ENCODE results near the gene PDF. TPM values are rescaled to one million over a fixed set of nuclear protein-coding genes. Genes with fewer than 3 reads are reported as not detected.
A peak's percentile ranks its signal among the peaks of the same experiment; 100 is the strongest.

Gene PDF
- total RNA-seq, 1 donor from 2014 or later: 8.8 TPM

- Histone ChIP-seq H3K9me3 (no peaks in the 10 kb centered on the region), H3K4me1 (peaks cover 14% of the 10 kb centered on the region), H3K27ac (no peak overlapping the region), H3K27me3 (no peaks in the 10 kb centered on the region), H3K36me3 (peaks cover 97% of the 10 kb centered on the region), H3K4me3 (no peak overlapping the region)
- TF ChIP-seq, protein P1, sequence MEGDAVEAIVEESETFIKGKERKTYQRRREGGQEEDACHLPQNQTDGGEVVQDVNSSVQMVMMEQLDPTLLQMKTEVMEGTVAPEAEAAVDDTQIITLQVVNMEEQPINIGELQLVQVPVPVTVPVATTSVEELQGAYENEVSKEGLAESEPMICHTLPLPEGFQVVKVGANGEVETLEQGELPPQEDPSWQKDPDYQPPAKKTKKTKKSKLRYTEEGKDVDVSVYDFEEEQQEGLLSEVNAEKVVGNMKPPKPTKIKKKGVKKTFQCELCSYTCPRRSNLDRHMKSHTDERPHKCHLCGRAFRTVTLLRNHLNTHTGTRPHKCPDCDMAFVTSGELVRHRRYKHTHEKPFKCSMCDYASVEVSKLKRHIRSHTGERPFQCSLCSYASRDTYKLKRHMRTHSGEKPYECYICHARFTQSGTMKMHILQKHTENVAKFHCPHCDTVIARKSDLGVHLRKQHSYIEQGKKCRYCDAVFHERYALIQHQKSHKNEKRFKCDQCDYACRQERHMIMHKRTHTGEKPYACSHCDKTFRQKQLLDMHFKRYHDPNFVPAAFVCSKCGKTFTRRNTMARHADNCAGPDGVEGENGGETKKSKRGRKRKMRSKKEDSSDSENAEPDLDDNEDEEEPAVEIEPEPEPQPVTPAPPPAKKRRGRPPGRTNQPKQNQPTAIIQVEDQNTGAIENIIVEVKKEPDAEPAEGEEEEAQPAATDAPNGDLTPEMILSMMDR (IDR thresholded peaks at IDR 0.05): no peak
- ATAC-seq: no peak
- intact Hi-C loops (cut with DNase I): no loop called here
- no peak for DNase-seq
Observed at GRCh38 chr16:69322343-69322742, 8.0 kb downstream of the PDF start.

DNA sequence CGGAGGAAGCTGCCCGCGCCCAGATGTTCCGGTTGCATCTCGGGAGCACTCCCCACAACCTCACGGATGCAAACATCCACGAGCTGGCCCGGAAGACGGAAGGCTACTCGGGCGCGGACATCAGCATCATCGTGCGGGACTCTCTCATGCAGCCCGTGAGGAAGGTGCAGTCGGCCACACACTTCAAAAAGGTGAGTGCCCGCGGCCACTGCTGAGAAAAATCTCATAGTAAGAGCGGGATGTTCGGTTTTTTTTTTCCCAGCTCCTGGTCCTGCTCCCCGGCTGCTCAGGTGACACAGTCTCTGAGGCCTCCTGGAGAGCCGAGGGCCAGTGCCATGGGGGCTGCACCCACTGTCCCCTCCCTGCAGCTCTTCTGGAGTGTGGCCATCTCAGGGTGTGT, 9.3 kb downstream of the PDF start:
- intact Hi-C loops (cut with DNase I): no loop called here
- ATAC-seq (no peak), DNase-seq (no peak)
- H3K27me3 ChIP-seq: no peaks in the 10 kb centered on the region
- TF ChIP-seq, protein P1 (IDR thresholded peaks at IDR 0.05): no peak
- no peaks in the 10 kb centered on the region for H3K9me3 ChIP-seq
- peaks cover 97% of the 10 kb centered on the region for H3K36me3 ChIP-seq
- H3K4me1 ChIP-seq: peaks cover 5% of the 10 kb centered on the region
- no peak overlapping the region for H3K27ac ChIP-seq
- no peak overlapping the region for H3K4me3 ChIP-seq

GRCh38 chr16:69320740-69321073, 9.7 kb downstream of the PDF start:
- H3K4me1 ChIP-seq: peaks cover 5% of the 10 kb centered on the region
- H3K36me3 ChIP-seq: peaks cover 97% of the 10 kb centered on the region
- intact Hi-C loops (cut with DNase I): no loop called here
- no peaks in the 10 kb centered on the region for H3K27me3 ChIP-seq
- ATAC-seq (no peak), DNase-seq (no peak)
- no peak overlapping the region for H3K4me3 ChIP-seq
- H3K27ac ChIP-seq: no peak overlapping the region
- no peaks in the 10 kb centered on the region for H3K9me3 ChIP-seq
- TF ChIP-seq, protein P1 (IDR thresholded peaks at IDR 0.05): no peak

GRCh38 chr16:69319826-69320739, 10.3 kb downstream of the PDF start:
- H3K9me3 ChIP-seq: no peaks in the 10 kb centered on the region
- intact Hi-C loops (cut with DNase I): no loop called here
- H3K27ac ChIP-seq: no peak overlapping the region
- peak; percentile 53 for DNase-seq
- H3K27me3 ChIP-seq: no peaks in the 10 kb centered on the region
- H3K4me1 ChIP-seq: peaks cover 5% of the 10 kb centered on the region
- H3K36me3 ChIP-seq: peaks cover 100% of the 10 kb centered on the region
- TF ChIP-seq, protein P1 (IDR thresholded peaks at IDR 0.05): no peak
- no peak overlapping the region for H3K4me3 ChIP-seq
- no peak for ATAC-seq

DNA sequence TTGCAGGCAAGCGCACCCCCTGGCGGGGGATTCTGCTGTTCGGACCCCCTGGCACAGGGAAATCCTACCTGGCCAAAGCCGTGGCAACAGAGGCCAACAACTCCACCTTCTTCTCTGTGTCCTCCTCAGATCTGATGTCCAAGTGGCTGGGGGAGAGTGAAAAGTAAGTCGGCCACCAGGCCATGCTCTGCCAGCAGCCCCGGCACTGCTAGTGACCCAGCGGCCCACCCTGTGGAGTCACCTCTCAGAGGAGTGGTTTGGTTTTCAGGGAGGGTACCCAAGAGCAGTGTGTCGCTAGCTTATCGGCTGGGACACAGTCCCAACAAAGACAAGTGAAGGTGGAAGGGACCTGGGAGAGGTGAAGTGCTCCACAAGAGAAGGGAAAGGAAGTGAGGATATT, 11.0 kb downstream of the PDF start:
- TF ChIP-seq, protein P1 (IDR thresholded peaks at IDR 0.05): no peak
- no peak overlapping the region for H3K27ac ChIP-seq
- H3K36me3 ChIP-seq: peaks cover 100% of the 10 kb centered on the region
- no peaks in the 10 kb centered on the region for H3K27me3 ChIP-seq
- intact Hi-C loops (cut with DNase I): no loop called here
- no peak overlapping the region for H3K4me3 ChIP-seq
- DNase-seq (peak; percentile 51), ATAC-seq (no peak)
- H3K4me1 ChIP-seq: peaks cover 5% of the 10 kb centered on the region
- H3K9me3 ChIP-seq: no peaks in the 10 kb centered on the region
